Hematopoietic multipotent progenitor cell treated with erythropoietin and hydrocortisone succinate and interleukin-3 and kit ligand, for 17 days (in vitro differentiated cells): ENCODE measurements around the gene RPL31.
"Not testable (repeated sequence)": the region's sequence is repeated elsewhere in the genome, so short reads cannot be mapped to it uniquely, and the experiment has no call there.

ENCODE experiments used
- DNase-seq: peaks from one replicate; pipeline ENCODE4 v3.0.0-alpha.2; 2015; ENCODE audit warnings: low spot score

Gene RPL31

GRCh38 chr2:101026923-101027469 lies 24.9 kb downstream of the RPL31 start:
- no peak for DNase-seq

DNA sequence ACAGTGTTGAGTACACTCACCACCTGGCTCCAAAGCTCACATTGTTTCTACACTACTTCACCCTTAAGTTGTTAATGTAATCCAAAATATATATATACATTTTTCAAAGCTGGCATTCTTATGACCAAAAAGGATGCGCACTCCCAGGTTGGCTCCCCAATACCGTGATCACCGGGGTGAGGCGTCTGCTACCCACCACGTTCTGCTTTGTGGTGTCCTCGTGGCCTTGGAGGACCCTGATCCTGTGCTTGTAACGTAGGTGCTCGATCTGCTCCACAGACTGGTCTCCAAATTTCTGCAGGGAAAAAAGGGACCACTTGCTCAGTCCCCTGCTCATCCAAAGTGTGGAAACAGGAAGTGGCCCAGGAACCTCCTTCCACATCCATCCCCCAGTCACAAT lies 25.8 kb downstream of the RPL31 start:
- DNase-seq = no peak

GRCh38 chr2:101030866-101031554 lies 28.9 kb downstream of the RPL31 start:
- DNase-seq = no peak

DNA sequence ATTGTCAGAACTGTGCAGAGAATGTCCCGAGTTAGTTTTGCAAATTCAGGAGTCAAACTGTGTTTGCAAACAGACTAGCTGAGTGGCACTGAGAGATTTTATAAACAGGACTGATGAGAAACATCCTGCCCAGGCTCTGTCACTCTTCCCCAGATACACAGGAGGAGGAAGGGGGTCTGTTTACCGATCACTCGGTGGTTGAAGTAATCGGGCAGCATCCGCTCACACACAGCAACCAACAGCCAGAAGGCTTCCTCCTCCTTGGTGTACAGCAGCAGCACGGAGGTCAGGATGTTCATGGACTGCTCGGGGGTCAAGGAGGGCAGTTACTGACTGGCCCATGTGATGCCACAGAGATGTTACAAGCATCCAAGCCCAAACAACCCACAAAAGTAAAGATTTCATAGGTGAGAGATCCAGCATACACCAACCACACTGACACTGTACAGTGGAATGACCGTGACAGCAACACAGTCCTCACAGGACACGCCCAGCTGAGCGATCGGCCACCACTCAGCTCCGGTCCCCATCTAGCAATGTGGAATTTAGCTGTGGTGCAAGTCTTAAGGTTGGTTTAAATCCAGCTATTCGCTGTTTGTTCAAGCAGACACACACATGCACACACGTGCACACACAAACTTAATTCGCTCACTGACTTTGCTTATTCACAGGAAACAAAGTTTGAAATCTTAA lies 30.1 kb downstream of the RPL31 start:
- no peak for DNase-seq

- DNase-seq = no peak
Observed at GRCh38 chr2:101036562-101036961, 34.5 kb downstream of the RPL31 start.

- no peak for DNase-seq
Observed at GRCh38 chr2:101037161-101037755, 35.2 kb downstream of the RPL31 start.

- DNase-seq = no peak
Observed at GRCh38 chr2:101038455-101039255, 36.6 kb downstream of the RPL31 start.

- DNase-seq = no peak
Observed at GRCh38 chr2:101040072-101040471, 38.0 kb downstream of the RPL31 start.

DNA sequence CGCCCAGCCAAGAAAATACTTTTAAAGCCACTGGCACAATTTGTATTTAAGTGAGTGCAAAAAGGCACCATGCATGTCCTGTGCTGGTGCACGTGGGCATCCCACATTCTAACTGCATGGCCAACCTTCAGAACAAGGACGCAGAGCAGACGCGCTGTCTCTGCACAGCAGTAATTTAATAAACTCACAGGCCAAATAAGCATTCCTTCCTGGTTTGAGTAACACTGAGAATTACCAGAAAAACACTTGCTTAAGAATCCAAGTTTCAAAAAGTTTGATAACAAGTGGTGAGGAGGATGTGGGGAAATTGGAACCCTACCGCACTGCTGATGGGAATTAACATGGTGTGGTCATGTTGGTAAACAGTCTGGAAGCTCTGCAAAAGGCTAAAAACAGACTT lies 38.7 kb downstream of the RPL31 start:
- no peak for DNase-seq

DNA sequence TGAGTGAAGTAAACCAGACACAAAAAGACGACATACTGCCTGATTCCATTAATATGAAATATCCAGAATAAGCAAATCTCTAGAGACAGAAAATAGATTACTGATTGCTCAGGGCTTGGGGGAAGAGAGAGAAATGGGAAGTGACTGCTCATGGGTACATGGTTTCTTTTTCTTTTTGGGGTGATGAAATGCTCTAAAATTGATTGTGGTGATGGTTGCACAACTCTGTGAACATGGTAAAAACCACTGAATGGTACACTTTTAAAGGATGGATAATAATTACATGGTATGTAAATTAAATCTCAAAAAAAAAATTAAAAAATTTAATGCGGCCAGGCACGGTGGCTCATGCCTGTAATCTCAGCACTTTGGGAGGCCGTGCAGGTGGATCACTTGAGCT lies 39.3 kb downstream of the RPL31 start:
- DNase-seq = no peak

GRCh38 chr2:101045330-101045729 lies 43.2 kb downstream of the RPL31 start:
- DNase-seq = no peak

DNA sequence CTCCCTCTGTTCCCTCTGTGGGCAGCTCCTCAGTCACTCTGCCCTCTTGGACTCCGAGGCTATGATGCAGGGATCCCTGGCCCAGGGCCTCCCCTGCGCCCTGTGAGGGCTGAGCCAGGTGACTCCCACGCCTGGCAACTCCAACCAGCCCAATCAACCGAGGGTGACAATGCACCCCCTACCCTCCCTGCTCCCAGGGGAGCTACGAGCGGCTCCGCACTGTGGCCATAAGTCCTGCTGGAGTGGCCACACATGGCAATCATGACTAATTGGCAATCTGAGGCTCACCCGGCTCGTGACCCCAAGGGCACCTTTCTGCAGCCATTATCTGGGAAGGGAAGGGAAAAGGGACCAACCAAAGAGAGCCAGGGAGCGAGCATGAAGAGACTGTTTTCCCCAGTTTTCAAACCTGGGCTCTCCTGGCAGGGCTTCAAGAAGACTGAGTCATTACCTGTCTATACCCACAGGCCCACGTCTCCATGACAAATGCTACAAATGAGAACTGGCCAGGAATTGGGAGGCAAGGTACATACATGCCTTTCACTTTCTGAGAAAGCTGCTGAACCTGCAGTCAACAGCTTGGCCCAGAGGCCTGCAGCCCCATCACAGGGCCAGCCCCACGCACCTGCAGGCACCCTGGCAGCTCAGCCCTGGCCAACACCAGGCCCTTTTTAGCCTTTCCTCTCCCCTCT lies 45.1 kb downstream of the RPL31 start:
- DNase-seq = no peak

GRCh38 chr2:101047774-101048173 lies 45.7 kb downstream of the RPL31 start:
- DNase-seq = no peak

DNA sequence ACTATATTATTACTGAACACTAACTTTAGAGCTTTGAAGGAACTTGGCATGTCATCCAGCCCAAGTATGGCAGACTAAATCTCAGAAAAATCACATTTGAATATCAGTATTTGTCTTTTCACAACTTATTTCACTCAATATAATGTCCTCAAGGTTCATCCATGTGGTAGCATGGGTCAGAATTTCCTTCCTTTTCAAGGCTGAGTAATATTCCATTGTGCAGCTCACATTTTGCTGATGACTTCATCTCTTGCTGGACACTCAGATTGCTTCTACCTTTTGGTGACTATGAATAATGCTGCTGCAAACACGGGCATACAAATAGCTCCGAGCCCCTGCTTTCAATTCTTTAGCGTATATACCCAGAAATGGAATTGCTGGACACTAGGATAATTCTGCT lies 46.7 kb downstream of the RPL31 start:
- DNase-seq = no peak

DNA sequence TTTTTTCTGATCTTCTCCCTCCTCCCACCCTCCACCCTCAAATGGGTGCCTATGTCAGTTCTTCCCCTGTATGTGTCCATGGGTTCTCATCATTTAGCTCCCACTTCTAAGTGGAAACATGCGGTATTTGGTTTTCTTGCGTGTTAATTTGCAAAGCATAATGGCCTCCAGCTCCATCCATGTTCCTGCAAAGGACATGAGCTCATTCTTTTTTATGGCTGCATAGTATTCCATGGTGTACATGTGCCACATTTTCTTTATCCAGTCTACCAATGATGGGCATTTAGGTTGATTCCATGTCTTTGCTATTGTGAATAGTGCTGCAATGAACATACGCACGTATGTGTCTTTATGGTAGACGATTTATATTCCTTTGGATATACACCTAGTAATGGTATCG lies 48.8 kb downstream of the RPL31 start:
- not testable (repeated sequence) for DNase-seq

- DNase-seq = no peak
Observed at GRCh38 chr2:101052147-101052546, 50.1 kb downstream of the RPL31 start.

DNA sequence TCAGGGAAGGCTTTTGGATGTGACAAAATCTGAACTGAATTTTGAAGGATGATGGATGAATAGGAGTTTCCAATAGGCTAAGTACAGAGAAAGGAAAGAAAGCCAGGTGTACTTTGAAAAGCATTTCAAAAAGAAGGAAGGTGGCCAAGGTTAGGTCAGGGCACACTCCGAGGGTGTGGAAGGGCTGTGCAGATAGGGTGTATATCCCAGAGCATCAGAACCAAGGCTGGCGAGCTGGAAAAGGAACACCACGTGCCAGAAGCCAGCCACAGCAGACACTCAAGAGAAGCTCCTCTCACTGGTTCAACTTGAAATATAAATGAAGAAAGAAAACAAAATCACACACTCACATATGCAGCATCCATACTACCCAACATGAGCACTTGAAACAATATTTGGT lies 51.0 kb downstream of the RPL31 start:
- no peak for DNase-seq
